Psoas muscle (tissue), 8 donors: ENCODE results near the gene PTPDC1. TPM values are rescaled to one million over a fixed set of nuclear protein-coding genes. Genes with fewer than 3 reads are reported as not detected.
"Not testable (repeated sequence)": the region's sequence is repeated elsewhere in the genome, so short reads cannot be mapped to it uniquely, and the experiment has no call there.

Experiments used
- ATAC-seq, 4 donors: fragments of 200-7000 bp; cut with Tn5 transposase; one replicate each; pipeline ENCODE4 v1.9.1; 2020; ENCODE audit warnings: moderate library complexity in 3 of 4, mild to moderate bottlenecking in 2 of 4
- DNase-seq, 2 donors: peaks; one replicate each; pipeline ENCODE4 v3.0.0-alpha.2; 2020
- H3K27ac ChIP-seq: fragments of 200-600 bp; one replicate; pipeline ENCODE4 v1.8.0; 2022
- H3K27me3 ChIP-seq, 3 donors: fragments of 200-600 bp in 1 of 3; one replicate each; pipeline versions ENCODE4 v1.6.1 to v1.8.0; 2013 to 2022; ENCODE audit warnings: low read length in 2 of 3, mild to moderate bottlenecking in 2 of 3, moderate library complexity in 1 of 3; ENCODE audit not compliant: insufficient read depth in 3 of 3
- H3K36me3 ChIP-seq, 2 donors: fragments of 200-600 bp in 1 of 2; one replicate each; pipeline versions ENCODE4 v1.6.1 to v1.8.0; 2013 to 2022; ENCODE audit warnings: low read depth in 1 of 2, mild to moderate bottlenecking in 1 of 2, moderate library complexity in 1 of 2; ENCODE audit not compliant: insufficient read depth in 1 of 2
- H3K4me1 ChIP-seq: fragments of 200-600 bp; one replicate; pipeline ENCODE4 v1.8.0; 2022
- H3K4me3 ChIP-seq: fragments of 200-600 bp; one replicate; pipeline ENCODE4 v1.8.0; 2022; ENCODE audit warnings: mild to moderate bottlenecking
- H3K9me3 ChIP-seq: fragments of 200-600 bp; one replicate; pipeline ENCODE4 v1.8.0; 2022
- CTCF ChIP-seq: fragments of 200-600 bp; IDR thresholded peaks from one replicate; pipeline ENCODE4 v1.8.0; 2022; ENCODE audit warnings: antibody characterized with exemption
- WGBS, 3 donors: extraction: QIAGEN DNeasy Blood & Tissue Kit; methylation state at CpG; one replicate each; pipeline versions ENCODE4 v1.1.6 to v1.1.7; 2013; 5-methylcytosine and 5-hydroxymethylcytosine counted together
- intact Hi-C, 2 donors: fragments of 100-400 bp; cut with DNase I; formaldehyde crosslinking; loops; one replicate each; pipeline versions ENCODE4 v1.11.0 to v1.14.2; 2022
- polyA plus RNA-seq, 3 donors: library from polyadenylated mRNA; stranded (reverse); fragments of 200-250 nt; gene quantifications; one replicate each; pipeline ENCODE4 v1.2.3, GENCODE V29; 2013
- total RNA-seq, 4 donors: library from RNA; stranded (reverse); fragmentation: NEBNext Ultra II Directional in 2 of 4; extraction: Animal tissue kit (Norgen Biotek cat#: 25700) in 2 of 4; gene quantifications; one replicate each; pipeline versions ENCODE4 v1.2.1 to v1.2.4, GENCODE V29; 2021 to 2023
- donor health status: healthy with polysubstance abuse.
- donor health status: DM: no; HTN: no; CAD: no; lungs with moderate emphysema.
- donor health status: Bipolar disorder and iron deficiency.
- donor health status: healthy.
- donor health status: DM: yes; HTN: yes; CAD: no.
- donor health status: DM: no; HTN: no; CAD: no.
- donor health status: DM: no; HTN: no; CAD: no.
- donor health status: DM: yes; HTN: yes; CAD: no.

The PTPDC1 gene
- total and polyA plus RNA-seq, 7 donors, result 3.6 to 9.9 (median 7.0) TPM

GRCh38 chr9:94085062-94085639 lies 887 bp downstream of the PTPDC1 start:
- H3K9me3 ChIP-seq, result no peaks in the 10 kb centered on the region
- H3K27ac ChIP-seq, result no peak overlapping the region
- TF ChIP-seq CTCF, result no peak
- H3K4me3 ChIP-seq, result no peak overlapping the region
- H3K4me1 ChIP-seq, result no peaks in the 10 kb centered on the region
- intact Hi-C loops, result no loop called here
- ATAC-seq, result no peak
- WGBS, 3 donors, result 93 to 96% (median 95%) methylated on average over 6 of the region's 6 CpGs
- no peak for DNase-seq
- H3K36me3 ChIP-seq, result peaks cover 0 to 11% of the 10 kb centered on the region in 2 donors
- no peaks in the 10 kb centered on the region for H3K27me3 ChIP-seq

- no peaks in the 10 kb centered on the region for H3K9me3 ChIP-seq
- no peak for ATAC-seq
- intact Hi-C loops, result no loop called here
- no peaks in the 10 kb centered on the region for H3K4me1 ChIP-seq
- H3K27me3 ChIP-seq, result no peaks in the 10 kb centered on the region
- no peak for TF ChIP-seq CTCF
- no peak overlapping the region for H3K4me3 ChIP-seq
- 32 to 40% (median 39%) methylated on average over 3 of the region's 3 CpGs for WGBS, 3 donors
- no peak for DNase-seq
- no peak overlapping the region for H3K27ac ChIP-seq
- peaks cover 0 to 11% of the 10 kb centered on the region in 2 donors for H3K36me3 ChIP-seq
Observed at GRCh38 chr9:94086486-94087345, 2.5 kb downstream of the PTPDC1 start.

GRCh38 chr9:94094219-94095145 lies 10.2 kb downstream of the PTPDC1 start:
- ATAC-seq, H3K9me3 ChIP-seq, H3K4me1 ChIP-seq, DNase-seq, H3K4me3 ChIP-seq, H3K27me3 ChIP-seq, intact Hi-C loops, H3K27ac ChIP-seq: not testable (repeated sequence)
- 89 to 93% (median 91%) methylated on average over 28 to 30 of the region's 33 CpGs for WGBS, 3 donors
- H3K36me3 ChIP-seq, result peaks cover 4 to 32% of the 10 kb centered on the region in 2 donors

GRCh38 chr9:94096819-94097577 lies 12.7 kb downstream of the PTPDC1 start:
- no peak overlapping the region for H3K4me3 ChIP-seq
- peaks cover 4 to 32% of the 10 kb centered on the region in 2 donors for H3K36me3 ChIP-seq
- no peak overlapping the region for H3K27ac ChIP-seq
- DNase-seq (no peak), ATAC-seq (no peak)
- H3K4me1 ChIP-seq, result no peaks in the 10 kb centered on the region
- WGBS, 3 donors, result 94 to 95% (median 95%) methylated on average over 9 of the region's 9 CpGs
- no peaks in the 10 kb centered on the region for H3K9me3 ChIP-seq
- H3K27me3 ChIP-seq, result no peaks in the 10 kb centered on the region
- TF ChIP-seq CTCF, result no peak
- intact Hi-C loops, result no loop called here
